Sciatic nerve (tissue), 2 donors: ENCODE measurements around the gene COL9A3. TPM values are rescaled to one million over a fixed set of nuclear protein-coding genes. Genes with fewer than 3 reads are reported as not detected.

Source experiments
- ATAC-seq: fragments of 200-7000 bp; cut with Tn5 transposase; one replicate; pipeline ENCODE4 v1.9.1; 2020; ENCODE audit warnings: mild to moderate bottlenecking, moderate library complexity
- DNase-seq: peaks from one replicate; pipeline ENCODE4 v3.0.0-alpha.2; 2020; ENCODE audit warnings: low spot score
- intact Hi-C: fragments of 100-400 bp; cut with DNase I; formaldehyde crosslinking; loops from one replicate; pipeline ENCODE4 v1.14.2; 2022
- total RNA-seq: library from RNA; stranded (reverse); fragmentation: NEBNext Ultra II Directional; extraction: Animal tissue kit (Norgen Biotek cat#: 25700); gene quantifications from one replicate; pipeline ENCODE4 v1.2.1, GENCODE V29; 2021
- donor health status: DM: no; HTN: no; CAD: no.
- donor health status: DM: no; HTN: no; CAD: no.

COL9A3 gene
- total RNA-seq, 1 donor from 2014 or later, result 69.6 TPM

- no peak for DNase-seq
- intact Hi-C loops, result no loop called here
- ATAC-seq, result peak; percentile 10
These were observed 2.8 kb downstream of the COL9A3 start for GRCh38 chr20:62819494-62820174.

DNA sequence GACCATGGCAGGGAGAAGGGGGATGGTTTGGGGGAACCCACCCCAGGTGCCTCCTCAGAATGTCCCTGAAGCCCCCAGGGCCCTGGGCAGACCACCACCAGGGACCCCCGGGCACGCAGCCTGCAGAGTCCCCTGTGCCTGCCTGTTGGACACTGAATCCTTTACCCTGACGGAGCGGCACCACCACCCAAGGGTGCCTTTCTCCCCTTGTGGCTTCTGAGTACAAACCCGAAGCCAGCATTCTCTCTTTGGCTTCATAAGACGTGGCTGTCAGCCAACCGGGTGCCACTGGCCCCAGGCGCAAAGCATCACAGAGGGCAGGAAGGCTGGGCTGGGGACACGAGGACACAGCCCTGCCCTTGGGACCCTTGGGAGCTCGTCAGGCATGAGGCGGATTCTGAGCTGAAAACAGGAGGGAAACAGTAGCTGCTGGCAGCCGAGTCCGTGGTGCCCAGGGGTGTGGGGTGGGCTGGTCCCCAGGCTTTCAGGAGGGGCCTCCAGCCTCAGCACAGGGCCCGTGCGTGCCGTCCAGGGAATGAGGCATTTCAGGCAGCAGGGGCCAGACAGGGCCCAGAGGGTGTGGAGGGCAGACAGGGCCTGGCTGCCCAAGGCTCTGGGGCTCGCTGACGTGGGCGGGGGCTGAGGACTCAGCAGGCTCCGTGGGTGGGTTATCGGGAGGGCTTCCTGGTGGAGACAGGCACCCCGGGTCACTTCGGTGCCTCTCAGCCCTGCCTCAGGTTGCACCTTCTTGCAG is 3.5 kb downstream of the COL9A3 start:
- intact Hi-C loops, result no loop called here
- no peak for DNase-seq
- ATAC-seq, result no peak

- ATAC-seq, result no peak
- no peak for DNase-seq
- intact Hi-C loops, result no loop called here
These were observed 4.3 kb downstream of the COL9A3 start for GRCh38 chr20:62820962-62821725.

GRCh38 chr20:62821726-62822210 is 4.9 kb downstream of the COL9A3 start:
- ATAC-seq (no peak), DNase-seq (no peak)
- intact Hi-C loops, result no loop called here

GRCh38 chr20:62822239-62822787 is 5.5 kb downstream of the COL9A3 start:
- ATAC-seq, result no peak
- intact Hi-C loops, result no loop called here
- no peak for DNase-seq

DNA sequence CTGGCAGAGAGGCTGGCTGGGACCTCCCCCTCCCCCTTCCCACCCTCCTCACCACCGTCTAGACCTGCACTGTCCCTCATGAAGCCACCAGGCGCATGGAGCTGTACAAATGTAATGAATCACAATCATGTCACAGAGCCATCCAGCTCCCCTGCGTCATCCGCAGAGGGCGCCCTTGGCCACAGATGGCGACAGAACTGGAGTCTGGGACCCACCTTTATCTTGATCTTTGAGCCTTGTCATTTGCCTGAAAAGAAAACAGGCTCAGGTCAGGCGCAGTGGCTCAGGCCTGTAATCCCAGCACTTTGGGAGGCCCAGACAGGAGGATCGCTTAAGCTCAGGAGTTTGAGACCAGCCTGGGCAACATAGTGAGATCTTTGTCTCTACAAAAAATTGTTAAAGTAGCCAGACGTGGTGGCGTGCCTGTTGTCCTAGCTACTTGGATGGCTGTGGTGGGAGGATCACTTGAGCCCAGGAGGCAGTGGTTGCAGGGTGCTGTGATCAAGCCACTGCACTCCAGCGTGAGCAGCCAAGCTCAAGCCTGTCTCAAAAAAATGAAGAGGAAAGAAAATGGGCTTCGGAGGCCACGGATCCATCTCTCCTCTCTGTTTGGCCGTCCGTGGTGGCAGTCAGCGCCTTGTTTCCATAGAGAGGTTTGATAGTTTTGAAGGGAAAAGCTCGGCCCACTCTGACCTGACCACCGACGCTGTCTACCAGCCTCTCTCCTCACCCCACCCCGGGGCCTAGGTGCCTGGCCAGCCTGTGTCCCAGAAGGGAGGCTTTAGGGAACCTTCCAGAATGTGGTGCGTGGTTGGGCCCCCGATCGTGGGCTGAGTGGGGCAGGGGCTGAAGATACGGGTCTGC is 6.2 kb downstream of the COL9A3 start:
- DNase-seq (no peak), ATAC-seq (no peak)
- intact Hi-C loops, result no loop called here

DNA sequence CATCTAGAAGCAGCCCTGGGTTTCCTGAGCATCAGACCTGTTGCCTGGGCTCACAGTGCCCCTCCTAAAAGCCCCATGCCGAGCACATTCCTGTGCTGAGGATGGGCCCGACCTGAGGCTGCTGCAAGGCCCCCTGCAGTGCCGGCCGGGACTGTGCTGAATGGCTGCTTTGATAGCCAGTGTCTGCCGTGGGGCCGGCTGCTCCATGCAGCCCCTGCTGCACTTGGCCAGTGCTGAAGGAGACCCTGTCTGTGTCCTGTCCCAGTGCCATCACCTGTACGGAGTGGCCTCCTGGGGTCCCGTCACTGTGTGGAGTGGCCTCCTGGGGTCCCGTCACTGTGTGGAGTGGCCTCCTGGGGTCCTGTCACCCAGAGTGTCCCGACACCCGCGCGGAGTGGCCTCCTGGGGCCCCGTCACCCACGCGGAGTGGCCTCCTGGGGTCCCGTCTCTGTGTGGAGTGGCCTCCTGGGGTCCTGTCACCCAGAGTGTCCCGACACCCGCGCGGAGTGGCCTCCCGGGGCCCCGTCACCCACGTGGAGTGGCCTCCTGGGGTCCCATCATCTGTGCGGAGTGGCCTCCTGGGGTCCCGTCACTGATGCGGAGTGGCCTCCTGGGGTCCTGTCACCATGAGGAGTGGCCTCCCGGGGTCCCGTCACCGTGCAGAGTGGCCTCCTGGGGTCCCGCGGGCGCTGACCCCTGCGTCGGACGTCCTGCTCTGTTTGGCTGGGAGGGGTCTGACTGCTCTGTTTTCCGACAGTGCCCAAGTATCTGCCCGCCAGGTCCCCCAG is 7.0 kb downstream of the COL9A3 start:
- intact Hi-C loops, result no loop called here
- ATAC-seq (no peak), DNase-seq (no peak)

- DNase-seq, result no peak
- ATAC-seq, result peak; percentile 47
- intact Hi-C loops, result no loop called here
These were observed 7.9 kb downstream of the COL9A3 start for GRCh38 chr20:62824476-62825332.

GRCh38 chr20:62825333-62825985 is 8.6 kb downstream of the COL9A3 start:
- ATAC-seq (peak; percentile 1), DNase-seq (no peak)
- intact Hi-C loops, result no loop called here

DNA sequence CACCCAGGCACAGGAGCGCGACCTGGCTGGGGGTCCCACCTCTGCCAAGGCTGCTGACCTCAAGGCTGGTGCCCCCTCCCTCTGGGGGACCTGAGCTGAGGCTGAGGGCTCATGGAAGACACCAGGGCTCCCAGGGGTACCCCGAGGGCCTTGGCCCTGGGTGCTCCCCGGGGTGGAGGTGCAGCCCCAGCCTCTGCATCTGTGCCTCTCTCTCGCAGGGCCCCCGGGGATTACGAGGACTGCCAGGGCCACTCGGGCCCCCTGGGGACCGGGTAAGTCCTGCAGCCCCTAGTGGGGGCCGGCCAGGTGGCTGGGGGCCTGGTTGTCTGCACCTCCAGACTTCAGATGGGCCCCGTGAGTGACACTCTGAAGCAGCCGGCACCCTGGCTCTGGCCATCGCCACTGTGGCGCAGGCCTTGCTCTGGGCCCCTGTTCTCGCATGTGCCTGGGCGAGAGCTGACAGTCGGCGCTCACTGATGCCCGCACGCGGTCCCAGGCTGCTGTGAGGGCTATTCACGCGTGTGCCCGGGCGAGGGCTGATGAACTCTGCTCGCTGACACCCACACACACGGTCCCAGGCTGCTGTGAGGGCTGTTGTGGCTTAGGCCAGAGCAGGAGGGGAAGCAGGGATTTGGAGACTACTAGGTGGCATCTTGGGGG is 9.3 kb downstream of the COL9A3 start:
- DNase-seq (no peak), ATAC-seq (no peak)
- intact Hi-C loops, result no loop called here

- no peak for ATAC-seq
- intact Hi-C loops, result no loop called here
- no peak for DNase-seq
These were observed 9.9 kb downstream of the COL9A3 start for GRCh38 chr20:62826646-62827310.

DNA sequence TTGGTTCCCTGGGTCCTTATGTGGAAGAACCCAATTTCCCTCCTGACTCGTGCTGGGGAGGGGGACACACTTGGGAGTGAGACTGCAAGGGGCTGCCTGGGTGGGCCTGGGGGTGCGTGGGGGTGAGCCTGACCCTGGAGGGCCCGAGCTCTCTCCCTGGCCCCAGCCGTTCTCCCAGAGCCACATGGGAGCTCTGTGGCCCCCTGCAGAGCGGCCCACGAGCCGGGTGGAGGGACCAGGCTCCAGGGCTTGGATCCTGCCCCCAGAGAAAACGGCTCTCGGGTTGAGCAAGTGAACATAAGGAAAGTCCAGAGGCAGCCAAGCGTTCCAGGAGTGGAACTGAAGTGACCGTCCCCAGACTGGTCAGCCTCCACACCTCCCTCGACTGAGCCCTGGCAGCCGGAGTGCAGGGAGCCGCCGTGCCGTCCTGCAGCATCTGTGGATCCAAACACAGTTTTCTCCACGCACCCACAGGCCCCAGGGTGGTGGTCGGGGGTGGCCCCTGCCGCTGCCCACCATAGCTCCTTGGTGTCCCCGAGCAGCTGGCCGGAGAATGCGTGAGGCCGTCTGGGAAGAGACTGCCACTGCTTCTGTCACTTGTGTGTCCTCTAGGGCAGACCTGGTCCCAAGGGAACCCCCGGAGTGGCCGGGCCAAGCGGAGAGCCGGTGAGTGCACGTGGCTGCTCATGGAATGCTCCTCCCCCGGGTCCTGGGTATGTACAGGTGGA is 10.6 kb downstream of the COL9A3 start:
- ATAC-seq, result no peak
- intact Hi-C loops, result no loop called here
- no peak for DNase-seq

DNA sequence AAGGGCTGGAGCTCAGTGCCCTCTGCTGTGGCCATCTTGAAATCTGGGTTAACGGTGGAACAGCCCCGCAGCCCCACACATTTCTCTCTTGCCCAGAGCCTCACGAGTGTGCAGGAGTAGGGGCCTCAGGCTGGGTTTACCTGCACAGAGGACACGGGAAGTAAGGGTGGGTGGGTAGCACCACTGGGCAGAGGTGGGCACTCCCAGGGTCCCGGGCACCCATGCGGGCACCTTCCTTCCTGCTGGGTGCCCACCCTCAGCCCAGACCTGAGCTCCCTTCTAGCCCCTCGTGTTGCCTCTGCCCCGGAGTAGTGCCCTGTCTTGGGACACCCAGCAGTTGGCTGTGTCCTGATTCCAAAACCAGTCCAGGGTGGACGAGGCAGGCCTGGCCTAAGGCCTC is 11.2 kb downstream of the COL9A3 start:
- intact Hi-C loops, result no loop called here
- DNase-seq (no peak), ATAC-seq (no peak)

DNA sequence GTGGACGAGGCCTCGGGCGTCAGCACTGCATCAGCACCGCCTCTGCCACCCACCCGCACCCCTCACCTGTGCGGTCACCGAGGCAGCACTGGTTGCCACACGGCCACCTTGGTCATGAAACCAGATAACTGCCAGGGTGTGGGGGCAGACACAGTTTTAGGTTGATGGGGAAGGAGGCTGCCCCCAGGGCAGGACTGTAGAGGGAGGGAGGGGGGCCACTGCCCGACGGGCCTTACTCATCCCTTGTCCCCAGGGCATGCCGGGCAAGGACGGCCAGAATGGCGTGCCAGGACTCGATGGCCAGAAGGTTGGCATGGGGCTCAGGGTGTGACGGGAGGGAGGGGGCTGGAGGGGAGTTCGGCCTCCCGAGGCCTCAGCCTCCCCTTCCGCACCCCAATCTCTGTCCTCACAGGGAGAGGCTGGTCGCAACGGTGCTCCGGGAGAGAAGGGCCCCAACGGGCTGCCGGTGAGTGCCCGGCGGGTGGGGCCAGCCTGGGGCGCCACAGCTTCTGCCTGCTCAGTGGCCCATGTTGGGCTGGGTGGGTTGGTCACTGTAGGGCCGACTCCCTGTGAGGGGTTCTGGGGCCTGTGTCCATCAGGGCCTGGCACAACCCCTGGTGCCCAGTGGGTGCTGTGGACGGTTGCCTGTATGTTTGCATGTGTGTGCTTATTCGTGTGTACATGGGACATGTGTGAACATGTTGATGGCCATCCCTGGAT is 11.8 kb downstream of the COL9A3 start:
- DNase-seq (no peak), ATAC-seq (no peak)
- intact Hi-C loops, result no loop called here
